Measurements from ENCODE around the gene NAA20.

NAA20 gene

DNA sequence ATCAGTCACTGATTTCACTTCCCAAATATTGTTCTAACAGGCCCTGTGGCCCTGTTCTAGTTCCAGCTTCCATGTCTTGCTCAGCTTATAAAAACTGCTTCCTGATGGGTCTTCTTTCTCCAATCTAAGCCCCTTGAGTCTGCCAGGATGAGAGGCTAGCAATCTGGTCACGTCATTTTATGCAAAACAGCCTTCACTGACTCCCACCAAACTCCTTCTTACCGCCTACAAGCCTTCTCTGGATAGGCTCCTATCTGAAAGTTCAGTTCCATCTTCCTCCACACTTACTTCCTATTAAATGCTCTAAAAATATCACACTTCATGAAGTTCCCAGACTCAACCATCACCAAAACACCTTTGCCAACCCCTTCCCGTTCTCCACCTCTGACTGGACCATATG lies 19.6 kb downstream of the NAA20 start:
- no peak for DNase-seq (ENCODE audit: low spot score)
- TF ChIP-seq, protein P1, sequence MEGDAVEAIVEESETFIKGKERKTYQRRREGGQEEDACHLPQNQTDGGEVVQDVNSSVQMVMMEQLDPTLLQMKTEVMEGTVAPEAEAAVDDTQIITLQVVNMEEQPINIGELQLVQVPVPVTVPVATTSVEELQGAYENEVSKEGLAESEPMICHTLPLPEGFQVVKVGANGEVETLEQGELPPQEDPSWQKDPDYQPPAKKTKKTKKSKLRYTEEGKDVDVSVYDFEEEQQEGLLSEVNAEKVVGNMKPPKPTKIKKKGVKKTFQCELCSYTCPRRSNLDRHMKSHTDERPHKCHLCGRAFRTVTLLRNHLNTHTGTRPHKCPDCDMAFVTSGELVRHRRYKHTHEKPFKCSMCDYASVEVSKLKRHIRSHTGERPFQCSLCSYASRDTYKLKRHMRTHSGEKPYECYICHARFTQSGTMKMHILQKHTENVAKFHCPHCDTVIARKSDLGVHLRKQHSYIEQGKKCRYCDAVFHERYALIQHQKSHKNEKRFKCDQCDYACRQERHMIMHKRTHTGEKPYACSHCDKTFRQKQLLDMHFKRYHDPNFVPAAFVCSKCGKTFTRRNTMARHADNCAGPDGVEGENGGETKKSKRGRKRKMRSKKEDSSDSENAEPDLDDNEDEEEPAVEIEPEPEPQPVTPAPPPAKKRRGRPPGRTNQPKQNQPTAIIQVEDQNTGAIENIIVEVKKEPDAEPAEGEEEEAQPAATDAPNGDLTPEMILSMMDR (IDR thresholded peaks at IDR 0.05; ENCODE audit: extremely low read depth, missing control alignments) = no peak

DNA sequence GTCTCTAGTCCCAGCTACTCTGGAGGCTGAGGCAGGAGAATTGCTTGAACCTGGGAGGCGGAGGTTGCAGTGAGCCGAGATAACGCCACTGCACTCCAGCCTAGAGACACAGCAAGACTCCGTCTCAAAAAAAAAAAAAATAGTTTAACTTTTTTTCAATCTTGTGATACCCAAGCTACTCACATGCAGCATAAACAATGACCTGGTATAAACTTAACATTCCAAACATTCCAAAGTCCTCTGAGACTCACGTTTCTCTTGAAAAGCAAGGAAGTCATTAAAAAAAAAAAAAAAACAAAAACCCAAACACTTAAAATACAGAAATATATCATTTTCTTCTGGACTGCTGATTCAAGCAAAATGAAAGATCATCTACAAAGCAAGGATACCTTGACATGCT lies 20.8 kb downstream of the NAA20 start:
- TF ChIP-seq, protein P1 (IDR thresholded peaks at IDR 0.05; ENCODE audit: extremely low read depth, missing control alignments) = no peak
- no peak for DNase-seq (ENCODE audit: low spot score)

DNA sequence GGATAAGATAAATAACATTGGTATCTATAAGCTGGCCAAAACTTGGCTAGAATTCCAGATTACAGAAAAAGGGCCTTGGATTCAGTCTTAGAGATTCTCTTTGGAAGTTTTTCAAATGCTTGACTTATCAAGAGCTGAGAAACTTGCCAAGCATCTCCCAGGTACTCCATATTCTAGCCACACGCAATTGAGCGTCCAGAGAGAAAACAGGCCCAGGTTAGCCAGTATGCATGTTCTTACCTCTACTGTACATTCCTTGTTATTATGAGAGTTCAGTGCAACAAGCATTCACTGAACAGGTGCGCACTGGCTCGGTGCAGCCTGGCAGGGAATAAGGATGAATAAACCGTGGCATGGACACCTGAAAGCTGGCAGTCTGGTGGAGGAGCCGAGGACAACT lies 21.4 kb downstream of the NAA20 start:
- DNase-seq (ENCODE audit: low spot score) = no peak
- TF ChIP-seq, protein P1 (IDR thresholded peaks at IDR 0.05; ENCODE audit: extremely low read depth, missing control alignments) = no peak

DNA sequence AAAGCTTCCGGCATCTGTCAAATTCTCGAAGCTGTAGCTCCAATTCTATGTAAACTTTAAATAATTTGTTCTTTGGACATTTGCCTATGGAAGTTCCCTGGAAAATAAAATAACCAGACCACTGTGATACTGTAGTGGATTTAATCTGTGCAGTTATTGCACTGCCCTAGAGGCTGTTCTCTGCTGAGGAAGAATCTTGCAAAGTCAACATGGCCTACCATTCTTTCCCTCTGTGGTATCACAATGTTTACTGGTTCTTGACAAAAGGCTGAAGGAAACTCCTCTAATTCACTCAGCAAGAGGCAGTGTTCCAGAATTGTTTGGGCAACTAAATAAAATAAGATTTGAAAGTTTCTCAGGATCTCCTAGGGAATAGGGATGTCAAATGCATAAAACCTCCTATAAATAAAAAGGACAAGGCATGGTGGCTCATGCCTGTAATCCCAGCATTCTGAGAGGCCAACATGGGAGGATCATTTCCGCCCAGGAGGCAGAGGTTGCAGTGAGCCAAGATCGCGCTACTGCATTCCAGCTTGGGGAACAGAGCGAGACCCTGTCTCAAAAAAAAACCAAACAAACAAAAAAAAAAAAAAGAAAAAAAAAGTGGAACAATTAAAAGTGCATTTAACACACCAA lies 22.7 kb downstream of the NAA20 start:
- TF ChIP-seq, protein P1 (IDR thresholded peaks at IDR 0.05; ENCODE audit: extremely low read depth, missing control alignments) = no peak
- DNase-seq (ENCODE audit: low spot score) = no peak

DNA sequence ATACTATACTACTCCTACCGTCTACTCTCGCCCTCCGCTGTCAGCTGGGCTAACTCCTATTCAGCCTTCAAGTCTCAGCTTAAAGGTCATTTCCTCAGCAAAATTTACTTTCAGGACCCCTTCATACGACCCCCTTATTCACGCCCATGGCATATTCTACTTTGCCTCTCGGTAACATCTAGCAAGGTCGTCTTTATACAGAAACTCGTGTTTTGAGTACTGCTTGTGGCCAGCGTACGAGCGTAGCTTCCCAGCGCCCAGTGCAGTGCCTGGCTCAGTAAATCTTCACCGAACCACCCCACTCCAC lies 34.6 kb downstream of the NAA20 start:
- DNase-seq (ENCODE audit: low spot score) = no peak
- TF ChIP-seq, protein P1 (IDR thresholded peaks at IDR 0.05; ENCODE audit: extremely low read depth, missing control alignments) = no peak

DNA sequence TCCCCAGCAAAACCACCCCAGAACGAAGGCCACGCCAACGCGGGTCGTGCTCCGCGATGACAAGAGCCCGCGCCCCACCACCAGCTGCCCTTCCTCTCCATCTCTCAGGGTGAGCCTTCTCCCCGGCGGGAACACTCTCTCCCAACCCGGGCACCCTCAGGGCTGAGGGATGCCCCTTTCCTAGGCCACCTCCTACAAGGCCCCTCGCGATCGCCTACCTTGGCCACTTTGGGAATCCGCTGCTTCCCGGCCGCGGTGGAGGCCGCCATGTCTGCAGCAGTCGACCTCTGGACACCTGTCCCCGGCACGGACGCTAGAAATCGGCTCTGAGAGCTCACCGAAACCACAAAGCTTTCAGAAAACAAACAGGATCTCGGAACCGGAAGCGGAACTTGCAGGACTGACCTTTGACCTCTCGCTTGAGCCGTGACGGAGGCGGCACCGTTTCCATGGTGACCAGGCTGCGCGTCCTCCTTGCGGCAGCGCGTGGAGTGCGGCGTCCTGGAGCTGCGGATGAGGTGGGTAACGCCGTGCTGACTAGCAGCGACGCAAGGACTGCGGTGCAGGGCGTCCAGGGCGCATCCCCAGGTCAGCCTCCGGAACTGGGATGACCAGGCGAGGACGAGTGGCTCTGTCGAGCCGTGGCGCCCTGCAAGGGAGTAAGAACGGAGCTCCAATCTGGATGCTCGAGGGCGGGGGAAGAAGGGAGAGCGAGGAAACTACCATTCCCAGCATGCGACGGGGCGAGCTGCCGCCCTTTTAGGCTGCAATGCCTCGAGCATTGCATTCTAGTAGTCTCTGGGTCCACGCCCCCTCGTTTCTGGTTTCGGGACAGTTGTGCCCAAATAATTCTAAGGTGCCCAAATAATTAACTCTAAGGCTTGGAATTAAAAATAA lies 35.2 kb downstream of the NAA20 start, which contains the start of the genes CFAP61 and CRNKL1:
TSS of gene CFAP61 (plus strand) at position 459 of the 897 bp plus-strand sequence. CDS start 4,122 bp downstream, outside the sequence.
TSS of gene CRNKL1 (minus strand) at position 393 of the 897 bp plus-strand sequence. CDS start at position 269, 124 bp downstream.
- TF ChIP-seq, protein P1 (IDR thresholded peaks at IDR 0.05; ENCODE audit: extremely low read depth, missing control alignments) = no peak
- DNase-seq (ENCODE audit: low spot score) = peak; percentile 90

Data from GM20000 (cell line).